Measurements from ENCODE around the gene SUSD1.

Gene SUSD1

DNA sequence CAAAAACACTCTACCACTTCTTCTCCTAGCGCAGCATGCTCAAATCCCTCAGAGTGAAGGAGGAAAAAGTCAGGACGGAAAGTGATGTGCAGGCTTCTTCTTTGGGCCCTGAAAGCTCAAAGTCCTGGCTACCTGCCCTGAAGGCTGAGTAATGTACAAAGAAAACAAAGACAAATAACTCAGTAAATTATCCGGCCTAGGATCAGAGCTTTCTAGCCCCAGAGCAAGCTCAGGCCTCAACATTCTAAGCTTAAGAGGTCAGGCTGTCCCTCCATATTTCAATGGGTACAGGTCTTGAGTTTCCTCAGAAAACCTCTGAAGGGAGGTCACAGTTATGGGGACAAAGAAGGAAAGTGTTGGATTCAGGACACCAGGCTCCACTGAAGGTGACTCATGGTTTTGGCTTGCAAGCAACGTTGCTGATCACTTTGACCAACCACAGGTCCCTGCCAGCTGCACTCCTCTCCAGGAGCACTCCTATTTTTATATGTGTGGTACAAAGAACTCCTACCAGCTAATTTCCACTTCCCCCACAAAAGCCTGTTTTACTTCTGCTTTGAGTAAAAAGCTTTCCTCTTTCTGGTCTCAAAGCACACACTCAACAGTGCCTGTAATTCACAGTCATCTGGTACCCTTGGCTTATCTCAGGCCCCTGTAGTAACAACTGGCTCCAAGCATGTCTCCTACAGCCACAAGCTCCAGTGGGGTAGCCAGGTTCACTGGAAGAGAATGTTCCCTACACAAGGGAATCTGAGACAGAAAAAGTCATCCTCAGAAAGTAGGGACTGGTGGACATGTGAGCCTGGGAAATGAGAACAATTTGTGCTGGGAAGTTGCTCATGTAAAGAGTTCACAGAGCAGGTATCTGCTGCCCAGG lies 162.8 kb downstream of the SUSD1 start:
- DNase-seq (ENCODE audit: low read depth): no peak

GRCh38 chr9:112011051-112011620 lies 164.0 kb downstream of the SUSD1 start:
- DNase-seq (ENCODE audit: low read depth): no peak

- DNase-seq (ENCODE audit: low read depth): no peak
These were observed 164.6 kb downstream of the SUSD1 start for GRCh38 chr9:112010537-112010936.

GRCh38 chr9:112009656-112010055 lies 165.4 kb downstream of the SUSD1 start:
- no peak for DNase-seq (ENCODE audit: low read depth)

GRCh38 chr9:112007575-112008240 lies 167.4 kb downstream of the SUSD1 start:
- DNase-seq (ENCODE audit: low read depth): no peak

DNA sequence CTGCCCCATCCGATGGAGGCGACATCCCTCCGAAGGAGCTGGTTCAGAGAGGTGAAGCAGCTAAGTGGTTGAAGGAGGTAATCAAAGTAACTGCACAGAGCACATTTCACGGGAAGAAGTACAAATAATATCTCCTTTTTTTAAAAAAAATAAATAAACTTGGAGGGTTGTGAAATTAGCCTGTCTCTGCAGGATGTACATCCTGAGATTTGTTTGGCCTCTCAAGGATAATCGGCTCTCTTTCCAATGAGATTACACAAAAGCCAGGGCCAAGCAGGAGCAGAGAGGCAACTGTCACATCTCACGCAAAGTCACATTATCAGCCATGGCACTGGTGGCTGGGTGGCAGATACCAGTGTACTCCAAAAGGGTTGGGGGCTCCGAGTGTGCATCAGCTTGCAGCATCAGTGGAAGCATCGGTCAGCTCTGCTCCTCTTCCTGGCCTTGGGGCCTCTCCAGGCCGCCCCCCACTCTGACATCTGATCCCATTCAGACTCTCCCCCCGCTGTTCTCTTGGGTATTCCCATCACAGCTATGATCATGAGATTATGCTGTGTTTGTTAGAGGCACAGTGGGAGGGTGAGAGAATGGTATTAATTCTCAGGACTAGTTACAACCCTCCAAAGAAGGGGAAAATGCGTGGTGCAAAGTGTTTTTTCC lies 168.6 kb downstream of the SUSD1 start:
- DNase-seq (ENCODE audit: low read depth): no peak

DNA sequence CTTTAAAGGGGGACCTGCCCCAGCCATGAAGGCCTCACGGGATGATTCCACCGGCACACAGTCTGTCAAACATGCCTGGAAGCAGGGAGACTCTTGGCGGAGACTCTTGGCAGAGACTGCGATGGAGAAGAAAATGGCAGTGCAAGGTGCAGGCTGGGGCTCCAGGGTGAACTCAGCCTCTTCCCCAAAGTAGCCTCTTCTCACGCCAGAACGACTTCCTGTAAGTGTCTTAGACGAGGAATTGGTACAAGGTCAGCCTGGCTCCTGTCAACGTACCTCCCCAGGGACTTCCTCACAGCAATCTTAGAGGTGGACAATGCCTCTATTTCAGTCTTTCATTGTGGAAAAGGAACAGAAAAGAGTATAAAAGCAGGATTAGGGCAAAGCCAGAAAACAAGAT lies 169.2 kb downstream of the SUSD1 start:
- DNase-seq (ENCODE audit: low read depth): no peak

GRCh38 chr9:112003538-112003937 lies 171.6 kb downstream of the SUSD1 start:
- no peak for DNase-seq (ENCODE audit: low read depth)

GRCh38 chr9:112002847-112003457 lies 172.1 kb downstream of the SUSD1 start:
- no peak for DNase-seq (ENCODE audit: low read depth)

DNA sequence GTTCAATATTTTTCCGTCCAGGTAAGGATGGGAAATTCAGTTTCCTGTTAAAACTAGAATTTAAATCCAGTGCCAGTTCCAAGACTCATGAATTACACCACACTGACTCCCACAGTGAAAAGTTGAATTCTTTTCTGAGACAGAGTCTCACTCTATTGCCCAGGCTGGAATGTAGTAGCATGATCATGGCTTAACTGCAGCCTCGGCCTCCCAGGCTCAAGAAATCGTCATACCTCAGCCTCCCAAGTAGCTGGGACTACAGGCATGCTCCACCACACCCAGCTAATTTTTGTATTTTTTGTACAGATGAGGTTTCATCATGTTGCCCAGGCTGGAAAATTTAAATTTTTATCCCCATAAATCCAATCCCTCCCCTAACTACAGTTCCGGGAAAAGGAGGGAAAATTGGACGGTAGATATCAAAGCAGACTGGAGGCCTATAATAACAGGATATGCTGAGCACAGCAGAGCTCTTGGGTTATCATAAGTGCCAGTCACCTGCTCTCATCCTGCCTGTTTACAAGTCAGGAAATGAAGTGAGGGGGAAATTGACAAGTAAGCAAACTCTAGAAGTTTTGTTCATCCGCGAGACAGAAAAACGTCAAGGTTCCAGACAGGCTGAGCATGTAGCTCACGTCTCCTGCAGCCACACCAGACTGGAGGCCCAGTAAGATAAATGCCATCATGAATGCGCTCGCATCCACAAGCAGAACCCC lies 172.8 kb downstream of the SUSD1 start:
- DNase-seq (ENCODE audit: low read depth): peak; percentile 2

- no peak for DNase-seq (ENCODE audit: low read depth)
These were observed 174.4 kb downstream of the SUSD1 start for GRCh38 chr9:112000743-112001142.

DNA sequence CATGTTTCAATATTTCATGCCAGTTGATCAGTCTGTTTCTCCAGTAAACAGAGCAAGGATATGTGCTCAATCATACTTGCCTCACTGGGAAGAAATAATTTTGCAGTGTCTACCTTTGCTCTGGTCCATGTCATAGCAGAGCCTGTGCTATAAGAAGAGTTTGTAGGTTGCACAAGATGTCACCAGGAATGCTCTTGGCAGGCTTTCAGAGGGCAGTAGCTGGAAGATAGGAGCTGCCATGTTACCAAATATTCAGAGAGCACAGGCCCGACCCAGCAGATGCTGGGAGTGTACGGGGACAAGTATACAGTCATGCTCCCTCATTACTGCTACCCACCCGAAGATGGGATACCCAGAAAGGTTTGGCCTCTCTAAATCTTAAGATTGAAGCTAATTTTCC lies 175.8 kb downstream of the SUSD1 start:
- no peak for DNase-seq (ENCODE audit: low read depth)

- DNase-seq (ENCODE audit: low read depth): no peak
These were observed 177.3 kb downstream of the SUSD1 start for GRCh38 chr9:111997831-111998230.

DNA sequence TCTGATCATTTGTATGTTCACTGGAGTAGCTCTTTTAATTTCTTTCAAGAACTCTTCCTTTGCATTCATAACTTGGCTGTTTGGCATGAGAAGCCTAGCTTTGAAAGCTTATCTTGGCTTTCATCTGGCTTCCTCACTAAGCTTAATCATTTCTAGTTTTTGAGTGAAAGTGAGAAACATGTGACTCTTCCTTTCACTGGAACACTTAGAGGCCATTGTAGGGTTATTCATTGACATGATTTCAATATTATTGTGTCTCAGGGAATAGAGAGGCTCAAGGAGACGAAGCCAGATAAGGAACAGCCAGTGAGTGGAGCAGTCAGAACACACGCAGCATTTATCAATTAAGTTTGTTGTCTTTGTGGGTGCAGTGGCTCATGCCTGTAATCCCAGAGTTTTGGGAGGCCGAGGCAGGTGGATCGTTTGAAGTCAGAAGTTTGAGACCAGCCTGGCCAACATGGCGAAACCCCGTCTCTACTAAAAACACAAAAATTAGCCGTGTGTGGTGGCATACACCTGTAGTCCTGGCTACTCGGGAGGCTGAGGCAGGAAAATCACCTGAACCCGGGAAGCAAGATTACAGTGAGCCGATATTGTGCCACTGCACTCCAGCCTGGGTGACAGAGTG lies 180.2 kb downstream of the SUSD1 start:
- DNase-seq (ENCODE audit: low read depth): no peak

DNA sequence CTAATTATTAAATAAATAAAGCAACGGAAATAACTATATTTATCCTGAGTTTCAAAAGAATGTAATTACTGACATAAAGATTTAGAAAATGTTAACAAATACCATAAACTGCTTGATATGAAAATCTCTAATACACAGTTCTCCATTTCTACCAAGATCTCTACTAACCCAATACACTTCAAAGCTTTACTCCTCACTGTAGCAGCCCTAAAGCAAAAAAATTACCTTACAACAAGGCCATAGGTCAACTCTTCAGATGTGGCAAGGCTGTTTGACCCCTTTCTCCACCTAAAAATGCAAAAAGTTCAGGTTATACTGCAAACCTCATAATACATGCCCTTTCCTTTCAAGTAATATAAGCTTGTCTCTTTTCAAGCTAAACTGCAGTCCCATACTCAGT lies 181.8 kb downstream of the SUSD1 start:
- no peak for DNase-seq (ENCODE audit: low read depth)

- no peak for DNase-seq (ENCODE audit: low read depth)
These were observed 182.6 kb downstream of the SUSD1 start for GRCh38 chr9:111992523-111992922.

DNA sequence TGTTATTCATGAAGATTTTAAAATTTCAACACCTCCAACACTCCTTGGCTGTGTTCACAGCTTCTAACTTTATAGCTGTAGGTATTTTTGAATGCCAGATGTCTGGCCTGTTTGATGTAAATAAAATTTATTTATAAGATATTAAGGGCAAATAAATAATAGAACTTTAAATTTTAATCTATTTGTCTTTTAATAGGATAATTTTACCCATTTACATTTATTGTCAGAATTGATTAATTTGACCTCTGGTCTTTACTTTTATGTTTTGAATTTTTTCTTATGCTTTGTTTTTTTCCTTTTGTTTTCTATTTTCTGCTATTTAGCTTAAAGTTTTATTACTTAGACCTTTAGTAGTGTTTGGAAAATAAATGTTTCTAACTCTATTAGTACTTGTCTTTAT lies 183.9 kb downstream of the SUSD1 start:
- DNase-seq (ENCODE audit: low read depth): no peak
